Kidney epithelial cell (primary cell): ENCODE results near the gene PURB. TPM values are rescaled to one million over a fixed set of nuclear protein-coding genes. Genes with fewer than 3 reads are reported as not detected.
"Not testable (repeated sequence)": the region's sequence is repeated elsewhere in the genome, so short reads cannot be mapped to it uniquely, and the experiment has no call there.

Experiments
- DNase-seq: peaks from one replicate; pipeline ENCODE4 v3.0.0-alpha.2; 2010; ENCODE audit warnings: low read depth
- H3K27me3 ChIP-seq: 2 replicates; pipeline ENCODE4 v1.6.0; 2011; ENCODE audit warnings: low read length; ENCODE audit not compliant: control insufficient read depth, insufficient read depth
- H3K36me3 ChIP-seq: 2 replicates; pipeline ENCODE4 v1.5.1; 2011; ENCODE audit warnings: low read length; ENCODE audit not compliant: control insufficient read depth, insufficient read depth
- H3K4me3 ChIP-seq: 2 replicates; pipeline ENCODE4 v1.5.1; 2011; ENCODE audit warnings: low read depth, mild to moderate bottlenecking, control low read depth, low read length
- CTCF ChIP-seq: IDR thresholded peaks from 2 replicates; pipeline ENCODE4 v1.5.1; 2011; ENCODE audit warnings: mild to moderate bottlenecking, moderate library complexity, low read length, control low read depth, inconsistent platforms; ENCODE audit not compliant: insufficient read depth, poor library complexity, severe bottlenecking
- total RNA-seq: library from RNA; depleted of rRNA; stranded (reverse); fragments of >200 nt; gene quantifications from 2 replicates; pipeline ENCODE4 v1.2.3, GENCODE V29; 2015

Gene PURB
- total RNA-seq, 1 donor from 2014 or later, result 19.8 TPM

- H3K4me3 ChIP-seq, result no peak overlapping the region
- H3K36me3 ChIP-seq, result no peaks in the 10 kb centered on the region
- no peak for DNase-seq
- no peak for TF ChIP-seq CTCF
- H3K27me3 ChIP-seq, result no peaks in the 10 kb centered on the region
Measured at GRCh38 chr7:44845451-44845850, 39.9 kb downstream of the PURB start.

GRCh38 chr7:44843440-44843839, 41.9 kb downstream of the PURB start:
- not testable (repeated sequence) for DNase-seq, H3K27me3 ChIP-seq, H3K4me3 ChIP-seq, H3K36me3 ChIP-seq

- not testable (repeated sequence) for H3K4me3 ChIP-seq, H3K36me3 ChIP-seq, DNase-seq, H3K27me3 ChIP-seq
Measured at GRCh38 chr7:44842675-44843074, 42.7 kb downstream of the PURB start.

- no peak for DNase-seq
- no peak for TF ChIP-seq CTCF
- no peaks in the 10 kb centered on the region for H3K27me3 ChIP-seq
Measured at GRCh38 chr7:44838751-44839150, 46.6 kb downstream of the PURB start.

GRCh38 chr7:44827567-44827966, 57.8 kb downstream of the PURB start:
- no peak for TF ChIP-seq CTCF
- Histone ChIP-seq H3K27me3 (no peaks in the 10 kb centered on the region), H3K36me3 (no peaks in the 10 kb centered on the region), H3K4me3 (no peak overlapping the region)
- DNase-seq, result no peak

More at GRCh38 chr7:44838751-44839150, 46.6 kb downstream of the PURB start:
- H3K36me3 ChIP-seq, result no peaks in the 10 kb centered on the region
- no peak overlapping the region for H3K4me3 ChIP-seq

Other genes with a start within 250 kb of the PURB start
- gene ZMIZ2, start 136.7 kb downstream of the PURB start, total RNA-seq, result 53.0 and 67.3 TPM in 2 replicates
- 2,465 and 2,696 TPM in 2 replicates for gene PPIA, start 88.8 kb downstream of the PURB start, total RNA-seq
- gene H2AZ2, start 37.4 kb downstream of the PURB start, total RNA-seq, result 129 and 148 TPM in 2 replicates
- 0.04 and 0.27 TPM in 2 replicates for gene MYO1G, start 93.5 kb upstream of the PURB start, total RNA-seq
- gene CCM2, start 114.7 kb upstream of the PURB start, total RNA-seq, result 60.2 and 70.7 TPM in 2 replicates
- gene NACAD, start 203.4 kb upstream of the PURB start, total RNA-seq, result 4.9 and 6.9 TPM in 2 replicates
- 71.7 and 84.3 TPM in 2 replicates for gene TBRG4, start 226.2 kb upstream of the PURB start, total RNA-seq